IPS-20b (cell line): ENCODE data around the gene MRPS23.

ENCODE experiments used
- H3K27ac ChIP-seq: one replicate; pipeline ENCODE4 v1.5.1; 2013; ENCODE audit warnings: low read length
- H3K27me3 ChIP-seq: 2 replicates; pipeline ENCODE4 v1.6.1; 2013; ENCODE audit warnings: mild to moderate bottlenecking, low read length, inconsistent platforms; ENCODE audit not compliant: insufficient read depth
- H3K36me3 ChIP-seq: 2 replicates; pipeline ENCODE4 v1.6.1; 2013; ENCODE audit warnings: low read depth, mild to moderate bottlenecking, inconsistent platforms, low read length, moderate library complexity; ENCODE audit not compliant: insufficient read depth
- H3K4me1 ChIP-seq: 2 replicates; pipeline ENCODE4 v1.6.1; 2013; ENCODE audit warnings: mild to moderate bottlenecking, control low read depth, inconsistent platforms, low read length, moderate library complexity; ENCODE audit not compliant: insufficient read depth
- H3K4me3 ChIP-seq: 2 replicates; pipeline ENCODE4 v1.5.1; 2013; ENCODE audit warnings: mild to moderate bottlenecking, low read length, inconsistent platforms
- H3K9ac ChIP-seq: 2 replicates; pipeline ENCODE4 v1.6.1; 2013; ENCODE audit warnings: low read depth, mild to moderate bottlenecking, inconsistent platforms, low read length, moderate library complexity
- H3K9me3 ChIP-seq: 2 replicates; pipeline ENCODE4 v1.6.1; 2013; ENCODE audit warnings: mild to moderate bottlenecking, low read depth, low read length, inconsistent platforms; ENCODE audit not compliant: insufficient read depth

Gene MRPS23

DNA sequence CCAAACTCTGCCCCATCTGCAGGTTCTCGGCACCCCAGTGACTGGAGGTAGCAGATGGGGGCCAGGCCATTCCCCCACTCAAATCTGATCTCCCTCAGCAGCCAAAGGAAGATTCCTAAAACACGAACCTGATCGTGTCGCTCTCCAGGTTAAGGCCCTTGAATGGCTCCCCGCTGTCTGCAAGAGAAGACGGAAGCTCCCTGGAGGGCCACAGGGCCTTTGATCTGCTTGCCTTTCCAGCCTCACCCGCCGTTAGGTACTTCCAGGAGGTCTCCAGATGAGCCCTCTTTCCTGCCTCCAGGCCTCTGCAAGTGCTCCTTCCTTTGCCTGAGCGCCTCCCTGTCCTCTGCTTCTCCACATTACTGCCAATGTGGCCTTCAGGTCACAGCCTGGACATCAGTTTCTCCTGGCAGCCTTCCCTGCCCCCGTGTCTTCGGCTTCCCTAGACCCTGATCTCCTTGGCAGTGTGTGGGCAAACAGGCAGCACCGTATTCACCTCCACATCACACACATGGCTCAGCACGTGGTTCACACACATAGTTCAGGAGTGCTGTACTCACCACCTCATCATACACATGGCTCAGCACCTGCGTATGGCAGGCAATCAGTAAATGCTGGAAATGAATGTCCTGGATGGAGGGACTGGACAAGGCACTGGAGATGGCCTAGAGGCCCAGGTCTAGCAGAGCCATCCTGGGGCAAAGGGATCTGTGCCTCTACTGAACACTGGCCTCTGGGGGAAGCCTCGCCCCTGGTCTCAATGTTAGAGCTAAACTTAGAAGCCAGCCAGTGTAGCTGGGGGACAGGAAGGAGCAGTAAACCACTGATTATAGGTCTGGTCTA lies 26.4 kb upstream of the MRPS23 start:
- H3K27me3 ChIP-seq, result peaks cover 41% of the 10 kb centered on the region
- H3K4me1 ChIP-seq, result peaks cover 53% of the 10 kb centered on the region
- peak overlapping the region; percentile 37 for H3K27ac ChIP-seq
- 0 out of 2 replicates have a peak, but pooled peaks cover under 1% of the 10 kb centered on the region for H3K36me3 ChIP-seq
- H3K4me3 ChIP-seq, result peak overlapping the region; percentile 26; the same call in 1 of the 2 replicates
- H3K9ac ChIP-seq, result peak overlapping the region; percentile 83; the same call in 1 of the 2 replicates
- no peaks in the 10 kb centered on the region for H3K9me3 ChIP-seq

DNA sequence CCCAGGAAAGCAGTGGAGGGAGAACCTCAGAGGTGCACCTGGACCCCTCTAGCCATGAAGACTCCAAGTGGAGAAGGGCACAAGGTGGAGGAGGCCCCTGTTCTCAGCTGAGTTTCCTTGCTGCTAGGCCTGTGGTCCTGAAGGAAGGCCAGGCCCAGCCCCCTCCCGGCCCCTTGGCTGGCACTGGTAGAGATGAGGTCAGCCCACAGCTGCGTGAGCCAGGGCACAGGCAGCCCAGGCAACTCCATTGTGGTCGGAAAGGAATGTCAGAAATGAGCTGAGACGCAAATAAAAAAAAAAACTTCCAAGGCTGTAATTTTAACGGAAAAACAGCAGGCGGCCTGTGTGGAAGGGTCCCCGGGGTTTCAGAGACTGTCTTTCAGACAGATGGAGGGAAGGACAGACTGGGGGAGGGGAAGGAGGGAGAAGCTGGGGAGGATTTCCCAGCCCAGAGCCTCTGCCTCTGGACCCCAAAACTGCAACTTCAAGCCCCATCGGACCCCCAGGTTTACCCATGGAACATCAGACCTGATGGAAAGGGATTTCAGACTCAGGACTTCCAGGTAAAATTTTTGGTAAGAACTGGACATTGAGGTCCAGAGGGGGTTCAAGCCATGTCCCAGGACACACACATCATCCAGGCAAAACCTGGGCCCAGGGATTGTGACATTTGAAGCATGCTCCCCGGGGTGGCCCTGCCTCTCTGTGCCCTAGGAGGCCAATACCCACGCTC lies 25.6 kb upstream of the MRPS23 start:
- Histone ChIP-seq H3K4me1 (peaks cover 48% of the 10 kb centered on the region), H3K4me3 (peak overlapping the region; percentile 26), H3K27ac (peak overlapping the region; percentile 90), H3K27me3 (peaks cover 41% of the 10 kb centered on the region), H3K9ac (peak overlapping the region; percentile 83; the same call in 1 of the 2 replicates), H3K36me3 (peaks cover 4% of the 10 kb centered on the region; the same call in 1 of the 2 replicates), H3K9me3 (no peaks in the 10 kb centered on the region)

DNA sequence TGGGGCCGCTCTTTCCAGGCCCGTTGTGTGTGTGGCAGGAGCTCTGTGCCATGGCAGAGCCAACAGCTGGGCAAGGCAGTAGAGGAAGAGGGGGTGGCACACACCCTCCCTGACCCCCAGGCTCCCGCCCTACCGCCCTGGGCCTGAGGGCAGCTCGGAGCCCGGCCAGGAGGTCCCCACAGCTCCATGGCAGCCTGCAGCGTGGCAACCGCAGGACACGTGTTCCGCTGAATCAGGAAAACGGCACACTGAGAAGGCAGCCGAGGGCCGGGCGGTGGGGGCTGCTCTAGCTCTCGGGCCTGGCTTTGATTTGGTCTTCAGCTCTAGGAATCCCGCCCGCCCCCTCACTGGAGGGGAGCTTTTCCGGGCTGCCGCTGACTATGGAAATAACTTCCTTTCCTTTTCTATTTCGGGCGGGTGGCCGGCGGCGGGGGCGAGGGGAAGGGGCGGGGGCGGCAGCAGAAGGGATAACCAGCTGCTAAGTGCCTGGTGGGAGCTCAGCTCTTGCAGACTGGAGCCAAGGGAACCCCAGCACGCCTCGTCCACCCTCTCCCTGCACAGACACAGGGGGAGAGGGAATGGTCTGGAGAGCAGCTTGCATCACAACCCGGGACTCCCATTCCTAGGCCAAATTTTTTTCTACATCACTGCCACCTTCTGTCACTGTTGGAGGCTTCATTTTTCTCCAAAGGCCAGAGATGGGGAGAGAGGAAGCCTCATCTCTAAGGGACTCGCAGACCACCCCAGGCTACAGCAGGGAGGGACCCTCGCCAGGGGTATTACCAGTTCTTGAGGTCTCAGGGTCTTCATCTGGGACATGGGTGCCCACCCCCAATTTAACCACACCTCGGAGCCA lies 24.8 kb upstream of the MRPS23 start:
- Histone ChIP-seq H3K27ac (peak overlapping the region; percentile 95), H3K4me3 (peak overlapping the region; percentile 26; the same call in 1 of the 2 replicates), H3K9me3 (no peaks in the 10 kb centered on the region), H3K27me3 (peaks cover 41% of the 10 kb centered on the region), H3K9ac (peak overlapping the region; percentile 84; the same call in 1 of the 2 replicates), H3K36me3 (peaks cover 4% of the 10 kb centered on the region; the same call in 1 of the 2 replicates), H3K4me1 (peaks cover 44% of the 10 kb centered on the region)

DNA sequence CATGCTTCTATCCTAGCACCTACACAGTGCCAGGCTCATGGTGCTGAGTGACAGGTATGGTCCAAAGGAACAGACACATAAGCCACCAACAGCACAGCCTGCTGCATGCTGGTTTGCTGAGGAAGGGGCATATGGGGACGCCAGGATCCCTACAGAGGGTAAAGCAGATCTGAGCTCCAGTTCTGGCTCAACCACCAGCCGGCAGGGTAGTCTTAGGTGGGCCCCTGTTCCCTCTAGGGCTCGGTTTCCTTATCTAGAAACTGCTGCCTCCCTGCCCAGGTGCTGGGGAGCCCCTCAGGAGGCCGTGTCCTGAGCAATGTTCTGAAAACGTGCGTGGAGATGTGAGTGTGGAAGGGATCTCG lies 24.2 kb upstream of the MRPS23 start:
- Histone ChIP-seq H3K9me3 (no peaks in the 10 kb centered on the region), H3K4me1 (peaks cover 38% of the 10 kb centered on the region), H3K27me3 (peaks cover 41% of the 10 kb centered on the region), H3K9ac (peak overlapping the region; percentile 84; the same call in 1 of the 2 replicates), H3K36me3 (peaks cover 4% of the 10 kb centered on the region; the same call in 1 of the 2 replicates), H3K4me3 (peak overlapping the region; percentile 25; the same call in 1 of the 2 replicates), H3K27ac (peak overlapping the region; percentile 95)

DNA sequence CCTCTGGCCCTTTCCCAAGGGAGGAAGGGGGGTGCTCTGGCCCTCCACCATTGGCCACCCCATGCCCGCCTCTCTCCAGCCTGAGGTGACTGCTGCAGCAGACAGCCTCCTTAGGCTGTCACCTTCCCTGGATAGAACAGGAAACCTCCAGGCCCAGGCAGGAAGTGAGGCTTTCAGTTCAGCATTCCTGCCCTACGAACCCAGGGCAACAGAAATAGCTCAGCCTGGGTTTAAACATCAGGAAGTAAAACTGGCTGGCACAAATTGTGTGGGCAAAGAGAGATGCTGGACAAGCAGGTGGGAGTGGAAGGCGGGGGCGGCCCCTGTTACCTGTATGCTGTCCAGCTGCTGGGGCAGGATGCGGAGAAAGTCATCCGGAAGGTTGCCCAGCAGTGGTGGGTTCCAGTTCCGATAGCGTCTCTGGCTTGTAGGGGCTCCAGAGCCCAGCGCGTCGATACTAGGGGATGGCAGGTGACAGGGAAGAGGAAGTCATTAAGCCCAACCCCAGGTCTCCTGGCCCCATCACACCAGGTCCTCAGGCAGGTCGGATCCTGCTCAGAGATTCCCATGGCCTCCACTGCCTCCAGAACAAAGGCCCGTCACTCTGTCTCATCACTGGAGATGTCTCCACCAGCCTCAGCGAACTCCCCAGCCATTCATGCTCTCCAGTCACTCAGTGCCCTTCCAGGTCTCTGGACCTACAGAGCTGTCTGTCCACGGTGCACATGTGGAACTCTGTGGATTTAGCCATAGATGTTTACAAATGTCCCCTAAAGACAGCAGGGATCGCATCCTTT lies 23.6 kb upstream of the MRPS23 start:
- Histone ChIP-seq H3K36me3 (peaks cover 4% of the 10 kb centered on the region; the same call in 1 of the 2 replicates), H3K9ac (peak overlapping the region; percentile 84; the same call in 1 of the 2 replicates), H3K4me3 (no peak overlapping the region), H3K27me3 (peaks cover 41% of the 10 kb centered on the region), H3K9me3 (no peaks in the 10 kb centered on the region), H3K27ac (peak overlapping the region; percentile 95), H3K4me1 (peaks cover 38% of the 10 kb centered on the region)

DNA sequence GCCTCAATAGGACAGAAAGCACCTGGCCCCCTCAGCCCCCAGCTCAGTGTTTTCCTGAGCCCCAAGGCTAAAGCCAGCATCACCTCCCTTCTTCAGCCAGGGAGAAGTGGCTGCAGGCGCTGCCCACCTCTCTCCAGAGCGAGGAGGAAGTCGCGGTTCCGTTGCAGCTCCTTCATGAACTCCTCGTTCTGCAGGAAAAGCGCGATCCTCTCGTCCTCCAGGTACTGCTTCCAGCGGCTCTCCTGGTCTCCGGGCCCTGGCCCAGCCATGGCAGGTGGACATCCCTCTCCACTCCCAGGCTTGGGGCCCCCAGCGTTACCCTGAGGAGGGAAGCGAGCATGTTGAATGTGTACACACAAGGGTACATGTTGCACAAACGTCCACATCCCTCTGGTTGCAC lies 22.7 kb upstream of the MRPS23 start:
- Histone ChIP-seq H3K27me3 (peaks cover 34% of the 10 kb centered on the region), H3K4me1 (peaks cover 40% of the 10 kb centered on the region), H3K9ac (no peak overlapping the region), H3K27ac (no peak overlapping the region), H3K4me3 (no peak overlapping the region), H3K36me3 (peaks cover 4% of the 10 kb centered on the region; the same call in 1 of the 2 replicates), H3K9me3 (no peaks in the 10 kb centered on the region)

DNA sequence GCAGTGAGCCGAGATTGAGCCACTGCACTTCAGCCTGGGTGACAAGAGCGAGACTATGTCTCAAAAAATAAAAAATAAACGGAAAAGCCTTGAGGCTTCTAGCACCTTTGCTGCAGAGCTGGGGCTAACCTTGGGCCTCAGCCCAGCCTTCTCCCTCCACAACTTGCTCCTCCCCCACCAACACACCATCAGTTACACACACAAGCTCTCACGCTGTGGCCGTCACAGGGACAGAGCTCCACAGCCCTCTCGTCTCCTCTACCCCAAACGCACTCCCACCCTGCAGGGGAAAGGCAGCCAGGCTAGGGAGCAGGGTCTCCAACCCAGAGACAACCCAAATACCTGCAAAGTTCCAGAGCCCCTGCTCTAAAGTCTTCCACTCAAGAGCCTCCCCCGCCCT lies 22.0 kb upstream of the MRPS23 start:
- no peak overlapping the region for H3K27ac ChIP-seq
- peaks cover 41% of the 10 kb centered on the region for H3K4me1 ChIP-seq
- H3K9ac ChIP-seq, result no peak overlapping the region
- peaks cover 29% of the 10 kb centered on the region for H3K27me3 ChIP-seq
- H3K36me3 ChIP-seq, result peaks cover 4% of the 10 kb centered on the region; the same call in 1 of the 2 replicates
- H3K9me3 ChIP-seq, result no peaks in the 10 kb centered on the region
- no peak overlapping the region for H3K4me3 ChIP-seq

DNA sequence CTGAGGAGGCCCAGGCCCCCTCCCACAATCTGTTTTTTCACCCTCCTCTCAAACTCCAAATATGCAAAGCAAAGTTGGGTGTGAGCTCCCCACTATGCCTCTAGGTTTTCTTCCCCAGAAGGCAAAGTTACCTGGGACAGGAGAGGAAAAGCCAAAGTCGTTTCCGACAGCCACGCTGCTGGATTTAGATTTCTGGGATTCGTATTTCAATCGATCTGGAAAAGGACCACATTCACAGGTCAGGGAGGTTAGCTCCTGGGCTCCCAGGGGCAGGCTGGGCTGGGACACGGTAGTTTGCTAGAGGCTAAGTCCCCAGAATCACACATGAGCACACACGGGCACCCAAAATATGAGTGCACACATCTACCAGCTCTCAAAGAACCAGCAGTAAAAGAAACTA lies 21.3 kb upstream of the MRPS23 start:
- H3K36me3 ChIP-seq, result peaks cover 4% of the 10 kb centered on the region; the same call in 1 of the 2 replicates
- H3K9ac ChIP-seq, result no peak overlapping the region; the same call in 1 of the 2 replicates
- H3K4me1 ChIP-seq, result peaks cover 34% of the 10 kb centered on the region
- no peak overlapping the region for H3K27ac ChIP-seq
- H3K27me3 ChIP-seq, result peaks cover 22% of the 10 kb centered on the region
- no peak overlapping the region for H3K4me3 ChIP-seq
- no peaks in the 10 kb centered on the region for H3K9me3 ChIP-seq

DNA sequence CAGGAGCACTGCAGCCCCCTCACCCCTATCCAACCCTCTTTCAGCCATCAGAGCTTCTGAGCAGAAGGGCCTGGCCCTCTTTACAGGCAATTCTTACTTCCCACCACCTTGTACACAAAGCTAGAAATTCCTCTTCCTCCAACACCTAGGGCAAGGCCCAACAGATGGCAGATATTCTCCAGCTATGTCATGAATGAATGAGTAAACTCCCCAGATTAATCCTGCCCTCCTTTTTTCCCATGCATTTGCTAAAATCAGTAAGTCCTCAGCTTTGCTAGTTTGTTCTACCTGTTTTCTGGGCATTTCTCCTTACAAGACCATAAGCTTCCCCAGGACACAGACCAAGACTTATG lies 20.4 kb upstream of the MRPS23 start:
- no peaks in the 10 kb centered on the region for H3K9me3 ChIP-seq
- H3K4me1 ChIP-seq, result peaks cover 25% of the 10 kb centered on the region
- H3K36me3 ChIP-seq, result peaks cover 4% of the 10 kb centered on the region; the same call in 1 of the 2 replicates
- H3K27me3 ChIP-seq, result peaks cover 21% of the 10 kb centered on the region; the same call in 1 of the 2 replicates
- no peak overlapping the region for H3K9ac ChIP-seq
- H3K4me3 ChIP-seq, result no peak overlapping the region
- no peak overlapping the region for H3K27ac ChIP-seq

DNA sequence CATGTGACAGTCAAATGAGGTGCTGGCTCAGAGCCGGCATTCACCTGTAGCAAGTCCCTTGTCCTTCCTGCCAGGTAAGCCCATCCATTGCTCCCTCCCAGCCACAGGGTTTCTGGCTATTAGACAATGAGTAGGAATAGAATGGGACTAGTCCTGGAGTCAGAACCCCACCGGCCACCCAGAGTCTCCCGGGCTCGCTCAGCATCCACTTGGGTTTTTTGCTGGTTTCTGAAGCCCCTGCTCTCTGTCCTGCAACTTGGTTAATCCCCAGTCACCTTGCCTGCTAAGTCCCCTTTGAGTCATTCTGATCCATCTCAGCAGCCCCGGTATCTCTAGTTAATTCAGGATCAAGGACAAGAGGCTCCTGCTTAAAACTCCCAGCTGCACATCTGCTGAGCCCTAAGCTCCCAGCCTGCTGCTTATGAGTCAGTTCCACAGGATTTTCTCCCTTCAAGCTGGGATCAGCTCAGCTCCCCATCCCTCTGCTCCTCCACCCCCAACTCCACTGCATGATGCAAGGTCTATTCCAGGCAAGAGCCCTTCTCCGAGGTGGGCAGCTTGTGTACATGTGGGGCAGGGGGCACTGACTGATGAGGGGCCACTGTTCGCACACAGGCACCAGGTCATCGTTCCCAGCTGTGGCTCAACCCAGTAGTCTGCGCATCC lies 19.9 kb upstream of the MRPS23 start:
- Histone ChIP-seq H3K27ac (no peak overlapping the region), H3K4me1 (peaks cover 21% of the 10 kb centered on the region), H3K9ac (no peak overlapping the region), H3K4me3 (no peak overlapping the region), H3K9me3 (no peaks in the 10 kb centered on the region), H3K36me3 (peaks cover 4% of the 10 kb centered on the region; the same call in 1 of the 2 replicates), H3K27me3 (peaks cover 17% of the 10 kb centered on the region; the same call in 1 of the 2 replicates)
